GM18951 (cell line): ENCODE results near the gene ZCWPW1.
"Not testable (repeated sequence)": the region's sequence is repeated elsewhere in the genome, so short reads cannot be mapped to it uniquely, and the experiment has no call there.

ENCODE experiments used
- POLR2A ChIP-seq: IDR thresholded peaks from 4 replicates; pipeline ENCODE4 v1.6.1; 2011; ENCODE audit warnings: mild to moderate bottlenecking; ENCODE audit not compliant: insufficient read length, insufficient read depth; ENCODE audit errors: extremely low read depth
- in situ Hi-C: fragments of 300-500 bp; cut with MboI; formaldehyde crosslinking; loops from one replicate; pipeline ENCODE4 v1.12.0; 2022; ENCODE audit warnings: low sequenced_read_pairs, mixed read lengths, inconsistent platforms; ENCODE audit not compliant: unreplicated experiment

ZCWPW1 gene

GRCh38 chr7:100465702-100466311, 37.3 kb upstream of the ZCWPW1 start:
- in situ Hi-C loops = no loop called here
- no peak for TF ChIP-seq POLR2A

GRCh38 chr7:100465299-100465698, 36.8 kb upstream of the ZCWPW1 start:
- in situ Hi-C loops = no loop called here
- TF ChIP-seq POLR2A = no peak

DNA sequence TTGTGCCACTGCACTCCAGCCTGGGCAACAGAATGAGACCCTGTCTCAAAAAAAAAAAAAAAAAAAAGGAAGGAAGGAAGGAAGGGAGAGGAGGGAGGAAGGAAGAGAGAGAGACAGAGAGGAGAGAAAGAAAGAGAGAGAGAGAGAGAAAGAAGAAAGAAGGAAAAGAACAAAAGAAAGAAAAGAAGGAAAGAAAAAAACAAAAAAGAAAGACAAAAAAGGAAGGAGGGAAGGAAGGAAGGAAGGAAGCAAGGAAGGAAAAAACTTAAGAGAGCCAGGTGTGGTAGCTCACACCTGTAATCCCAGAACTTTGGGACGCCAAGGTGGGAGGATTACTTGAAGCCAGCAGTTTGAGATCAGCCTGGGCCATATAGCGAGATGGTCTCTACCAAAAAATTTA, 36.3 kb upstream of the ZCWPW1 start:
- in situ Hi-C loops = no loop called here
- TF ChIP-seq POLR2A = no peak

GRCh38 chr7:100464210-100464660, 35.7 kb upstream of the ZCWPW1 start, which contains the start of gene SPACDR:
Gene SPACDR (minus strand): TSS chr7:100464260. CDS start chr7:100464025, 235 bp downstream.
- TF ChIP-seq POLR2A = no peak
- in situ Hi-C loops = no loop called here

- in situ Hi-C loops = no loop called here
- no peak for TF ChIP-seq POLR2A
Measured at GRCh38 chr7:100457033-100457432, 28.5 kb upstream of the ZCWPW1 start.

DNA sequence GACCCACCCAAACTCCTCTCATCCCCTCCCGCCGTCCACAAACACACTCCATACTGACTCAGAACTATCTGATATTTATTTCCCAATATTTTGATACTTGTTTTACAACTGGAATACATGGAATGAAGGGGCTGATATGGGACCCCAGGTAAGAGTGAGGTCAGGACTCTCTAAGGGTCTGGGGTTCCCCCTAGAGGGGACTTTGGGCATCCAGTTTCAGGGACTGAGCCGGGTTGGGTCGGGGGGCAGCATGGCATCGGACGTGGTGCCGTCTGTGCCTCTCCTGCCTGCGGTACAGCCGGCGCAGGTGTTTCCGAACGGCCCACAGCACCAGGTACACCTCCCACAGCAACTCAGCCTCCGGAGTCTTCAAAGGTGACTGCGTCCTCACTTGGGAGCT, 28.1 kb upstream of the ZCWPW1 start:
- no peak for TF ChIP-seq POLR2A
- in situ Hi-C loops = no loop called here

DNA sequence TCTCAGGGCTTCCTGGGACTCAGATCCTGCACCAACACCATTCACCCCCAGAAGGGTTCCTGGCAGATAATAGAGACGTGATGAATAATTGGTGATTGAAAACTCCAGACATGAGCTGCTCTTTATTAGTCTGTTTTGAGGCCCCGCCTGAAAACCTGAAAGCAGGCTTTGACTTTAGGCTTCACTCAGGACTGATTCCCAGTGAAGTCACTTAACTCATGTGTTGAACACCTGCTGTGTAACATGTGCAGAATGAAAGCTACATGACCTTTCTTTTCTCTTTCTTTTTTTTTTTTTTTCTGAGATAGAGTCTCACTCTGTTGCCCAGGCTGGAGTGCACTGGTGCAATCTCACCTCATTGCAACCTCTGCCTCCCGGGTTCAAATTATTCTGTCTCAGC, 26.7 kb upstream of the ZCWPW1 start:
- in situ Hi-C loops = no loop called here
- TF ChIP-seq POLR2A = no peak

GRCh38 chr7:100453854-100454253, 25.4 kb upstream of the ZCWPW1 start:
- in situ Hi-C loops = not testable (repeated sequence)

DNA sequence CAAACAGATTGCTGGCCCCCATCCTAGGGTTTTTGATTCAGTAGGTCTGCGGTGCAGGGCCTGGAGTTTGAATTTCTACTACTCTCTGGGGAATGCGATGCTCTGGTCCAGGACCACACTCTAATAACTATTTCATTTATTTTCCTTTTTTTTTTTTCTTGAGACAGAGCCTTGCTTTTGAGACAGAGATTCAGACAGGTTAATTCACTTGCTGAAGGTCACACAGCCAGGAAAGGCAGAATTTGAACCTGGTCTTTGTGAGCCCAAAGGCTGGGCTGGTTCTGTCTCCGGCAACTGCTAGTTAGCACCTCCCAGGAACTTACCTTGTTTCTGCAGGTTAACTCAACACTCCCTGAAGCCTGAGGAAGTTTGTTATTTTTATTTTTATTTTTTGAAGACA, 24.0 kb upstream of the ZCWPW1 start:
- in situ Hi-C loops = no loop called here

GRCh38 chr7:100449190-100449795, 20.8 kb upstream of the ZCWPW1 start:
- in situ Hi-C loops = no loop called here
- TF ChIP-seq POLR2A = no peak

More for the DNA sequence above, 24.0 kb upstream of the ZCWPW1 start:
- no peak for TF ChIP-seq POLR2A

GRCh38 chr7:100447363-100447762, 18.9 kb upstream of the ZCWPW1 start:
- in situ Hi-C loops = not testable (repeated sequence)

- TF ChIP-seq POLR2A = no peak
- in situ Hi-C loops = no loop called here
Measured at GRCh38 chr7:100446040-100446439, 17.5 kb upstream of the ZCWPW1 start.

- in situ Hi-C loops = no loop called here
- no peak for TF ChIP-seq POLR2A
Measured at GRCh38 chr7:100444311-100445278, 16.1 kb upstream of the ZCWPW1 start.
